Type B pancreatic cell (in vitro differentiated cells): ENCODE results near the gene MRPL34. TPM values are rescaled to one million over a fixed set of nuclear protein-coding genes. Genes with fewer than 3 reads are reported as not detected.

ENCODE experiments used
- DNase-seq: peaks from one replicate; pipeline ENCODE4 v3.0.0; 2021; ENCODE audit warnings: mixed read lengths; ENCODE audit not compliant: unreplicated experiment; ENCODE audit errors: extremely low spot score
- H3K27ac Mint-ChIP-seq: 2 replicates; pipeline ENCODE4 v1.8.0; 2021; ENCODE audit warnings: mild to moderate bottlenecking, mixed read lengths
- H3K27me3 Mint-ChIP-seq: 2 replicates; pipeline ENCODE4 v1.8.0; 2021; ENCODE audit warnings: mixed read lengths
- H3K36me3 Mint-ChIP-seq: 2 replicates; pipeline ENCODE4 v1.8.0; 2021; ENCODE audit warnings: mixed read lengths
- H3K4me1 Mint-ChIP-seq: one replicate; pipeline ENCODE4 v1.8.0; 2021; ENCODE audit warnings: mixed read lengths; ENCODE audit not compliant: unreplicated experiment
- H3K4me3 Mint-ChIP-seq: 2 replicates; pipeline ENCODE4 v1.8.0; 2021; ENCODE audit warnings: mild to moderate bottlenecking, mixed read lengths
- H3K9me3 Mint-ChIP-seq: 2 replicates; pipeline ENCODE4 v1.8.0; 2021; ENCODE audit warnings: mixed read lengths
- total RNA-seq: library from RNA; stranded (reverse); gene quantifications from 2 replicates; pipeline ENCODE4 v1.2.1, GENCODE V29; 2021; ENCODE audit warnings: low replicate concordance
- TF ChIP-seq, protein P1 (sequence below): fragments of 200-600 bp; sonication (generic); conservative IDR thresholded peaks from 2 replicates; pipeline ENCODE4 v1.5.0; 2021; ENCODE audit warnings: antibody characterized with exemption, mild to moderate bottlenecking

Gene MRPL34
- total RNA-seq, 1 donor from 2014 or later: 79.2 TPM

DNA sequence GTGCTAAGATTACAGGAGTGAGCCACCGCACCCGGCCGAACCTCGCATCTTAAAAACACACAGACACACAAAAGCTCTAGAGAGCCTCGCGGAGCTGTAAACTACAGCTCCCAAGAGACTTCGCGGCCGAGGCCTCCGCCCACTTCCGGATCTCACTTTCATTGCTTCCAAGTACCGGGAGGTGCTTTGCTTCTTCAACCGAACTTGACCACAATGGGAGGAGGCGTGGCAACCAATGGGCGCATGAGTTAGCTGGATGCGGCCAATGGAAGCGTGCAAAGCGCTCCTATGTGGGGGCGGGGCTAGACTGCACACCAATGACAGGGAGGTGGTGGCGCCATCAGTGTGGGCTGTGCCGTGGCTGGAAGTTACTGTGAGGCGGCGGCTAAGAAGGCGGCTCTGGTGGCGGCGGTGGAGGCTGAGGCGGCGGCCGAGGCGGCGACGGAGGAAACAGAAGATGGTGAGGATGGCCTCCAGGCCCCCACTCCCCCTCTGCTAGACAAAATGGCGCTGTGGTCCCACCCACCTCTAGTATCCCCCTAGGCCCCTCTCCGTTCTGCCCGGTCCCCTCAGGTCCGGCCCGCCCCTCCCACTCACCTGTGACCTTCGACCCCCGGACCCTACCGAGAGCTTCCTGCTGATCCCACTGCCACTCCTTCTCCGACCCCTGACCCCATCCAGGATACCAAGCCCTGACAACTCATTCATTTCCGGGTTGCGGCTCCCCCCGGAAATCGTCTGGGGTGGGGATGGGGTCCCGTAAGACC lies 3.7 kb downstream of the MRPL34 start, which contains the start of gene DDA1:
DDA1 (plus strand) TSS at position 366 of the 767 bp plus-strand sequence; CDS start at position 458, 92 bp downstream.
- peak within 1 kb of the TSS; percentile 99 for H3K4me3 Mint-ChIP-seq
- TF ChIP-seq, protein P1, sequence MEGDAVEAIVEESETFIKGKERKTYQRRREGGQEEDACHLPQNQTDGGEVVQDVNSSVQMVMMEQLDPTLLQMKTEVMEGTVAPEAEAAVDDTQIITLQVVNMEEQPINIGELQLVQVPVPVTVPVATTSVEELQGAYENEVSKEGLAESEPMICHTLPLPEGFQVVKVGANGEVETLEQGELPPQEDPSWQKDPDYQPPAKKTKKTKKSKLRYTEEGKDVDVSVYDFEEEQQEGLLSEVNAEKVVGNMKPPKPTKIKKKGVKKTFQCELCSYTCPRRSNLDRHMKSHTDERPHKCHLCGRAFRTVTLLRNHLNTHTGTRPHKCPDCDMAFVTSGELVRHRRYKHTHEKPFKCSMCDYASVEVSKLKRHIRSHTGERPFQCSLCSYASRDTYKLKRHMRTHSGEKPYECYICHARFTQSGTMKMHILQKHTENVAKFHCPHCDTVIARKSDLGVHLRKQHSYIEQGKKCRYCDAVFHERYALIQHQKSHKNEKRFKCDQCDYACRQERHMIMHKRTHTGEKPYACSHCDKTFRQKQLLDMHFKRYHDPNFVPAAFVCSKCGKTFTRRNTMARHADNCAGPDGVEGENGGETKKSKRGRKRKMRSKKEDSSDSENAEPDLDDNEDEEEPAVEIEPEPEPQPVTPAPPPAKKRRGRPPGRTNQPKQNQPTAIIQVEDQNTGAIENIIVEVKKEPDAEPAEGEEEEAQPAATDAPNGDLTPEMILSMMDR: no peak
- no peaks in the 10 kb centered on the region for H3K9me3 Mint-ChIP-seq
- DNase-seq: peak; percentile 97
- peaks cover 7% of the 10 kb centered on the region for H3K36me3 Mint-ChIP-seq
- H3K27me3 Mint-ChIP-seq: no peaks in the 10 kb centered on the region
- peak within 1 kb of the TSS; percentile 96 for H3K27ac Mint-ChIP-seq
- H3K4me1 Mint-ChIP-seq: peaks cover 28% of the 10 kb centered on the region

DNA sequence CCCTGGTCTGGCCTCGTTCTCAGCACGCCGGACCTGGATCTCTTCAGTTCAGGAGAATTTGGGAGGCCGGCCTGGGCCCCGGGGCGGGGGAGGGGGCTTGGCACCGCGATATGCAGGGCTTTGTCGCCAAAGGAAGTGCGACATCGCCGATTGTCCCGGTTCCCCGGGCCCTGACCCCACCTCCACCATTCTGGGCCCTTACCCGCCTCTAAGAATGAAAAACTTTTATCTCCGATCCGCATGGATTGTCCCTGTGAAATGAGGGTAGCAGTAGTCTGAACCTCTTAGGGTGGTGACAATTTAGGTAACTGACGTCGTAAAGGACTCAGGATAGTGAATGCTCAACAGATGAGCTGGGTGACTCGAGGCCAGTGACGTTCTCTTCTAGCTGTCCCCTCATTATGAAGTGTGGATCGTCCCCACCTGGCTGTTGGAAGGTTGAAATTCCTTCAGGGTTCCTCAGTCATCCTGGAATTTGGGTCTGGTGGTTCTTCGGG lies 4.3 kb downstream of the MRPL34 start:
- H3K4me3 Mint-ChIP-seq: peak overlapping the region; percentile 99
- TF ChIP-seq, protein P1: no peak
- H3K4me1 Mint-ChIP-seq: peaks cover 24% of the 10 kb centered on the region
- H3K36me3 Mint-ChIP-seq: peaks cover 7% of the 10 kb centered on the region
- peak overlapping the region; percentile 96 for H3K27ac Mint-ChIP-seq
- H3K9me3 Mint-ChIP-seq: no peaks in the 10 kb centered on the region
- no peak for DNase-seq
- H3K27me3 Mint-ChIP-seq: no peaks in the 10 kb centered on the region

DNA sequence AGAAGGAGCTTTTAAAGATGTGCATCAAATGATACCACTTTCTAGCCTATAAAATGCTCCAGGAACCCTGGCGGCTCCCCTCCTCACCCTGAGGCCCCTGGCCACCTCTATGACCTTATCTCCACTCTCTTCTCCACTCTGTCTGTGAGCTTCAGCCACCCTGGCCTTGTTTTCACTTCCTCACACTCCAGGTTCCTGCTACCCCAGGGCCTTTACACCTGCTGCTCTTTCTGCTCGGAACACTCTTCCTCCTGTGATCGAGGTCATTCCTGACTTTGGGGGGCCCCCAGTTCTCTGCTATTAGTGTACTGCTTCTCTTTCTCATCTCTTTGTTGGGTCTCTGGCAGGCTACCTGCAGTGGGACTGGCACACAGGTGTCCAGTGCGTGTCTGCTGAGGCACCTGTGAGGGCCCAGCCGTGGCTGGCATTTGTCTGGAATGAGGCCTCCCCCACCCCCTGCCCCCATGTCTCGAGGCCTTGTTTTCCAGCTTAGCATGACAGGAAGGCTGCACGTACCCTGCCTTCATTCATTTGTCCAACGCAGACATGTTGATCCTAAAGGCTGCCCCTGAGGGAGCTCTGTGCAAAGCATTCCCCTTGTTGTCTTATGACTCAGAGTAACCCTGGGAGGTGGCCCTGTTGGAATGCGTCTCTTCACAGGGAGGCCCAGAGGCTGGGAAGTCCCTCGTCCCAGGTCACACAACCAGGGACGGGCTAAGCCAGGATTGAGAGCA lies 6.0 kb downstream of the MRPL34 start:
- no peaks in the 10 kb centered on the region for H3K27me3 Mint-ChIP-seq
- peaks cover 23% of the 10 kb centered on the region for H3K4me1 Mint-ChIP-seq
- peaks cover 13% of the 10 kb centered on the region for H3K36me3 Mint-ChIP-seq
- H3K27ac Mint-ChIP-seq: peak overlapping the region; percentile 95
- peak overlapping the region; percentile 85 for H3K4me3 Mint-ChIP-seq
- TF ChIP-seq, protein P1: no peak
- H3K9me3 Mint-ChIP-seq: no peaks in the 10 kb centered on the region
- no peak for DNase-seq

GRCh38 chr19:17312189-17313113 lies 6.8 kb downstream of the MRPL34 start:
- H3K9me3 Mint-ChIP-seq: no peaks in the 10 kb centered on the region
- H3K4me3 Mint-ChIP-seq: peak overlapping the region; percentile 85
- peak overlapping the region; percentile 95 for H3K27ac Mint-ChIP-seq

More at GRCh38 chr19:17312189-17313113, 6.8 kb downstream of the MRPL34 start:
- no peak for DNase-seq
- Mint-ChIP-seq H3K36me3 (peaks cover 13% of the 10 kb centered on the region), H3K27me3 (no peaks in the 10 kb centered on the region), H3K4me1 (peaks cover 23% of the 10 kb centered on the region)
- TF ChIP-seq, protein P1: no peak
